Type B pancreatic cell (in vitro differentiated cells): ENCODE results near the gene ARL13B. TPM values are rescaled to one million over a fixed set of nuclear protein-coding genes. Genes with fewer than 3 reads are reported as not detected.

Source experiments
- DNase-seq: peaks from one replicate; pipeline ENCODE4 v3.0.0; 2021; ENCODE audit warnings: mixed read lengths; ENCODE audit not compliant: unreplicated experiment; ENCODE audit errors: extremely low spot score
- H3K27ac Mint-ChIP-seq: 2 replicates; pipeline ENCODE4 v1.8.0; 2021; ENCODE audit warnings: mild to moderate bottlenecking, mixed read lengths
- H3K27me3 Mint-ChIP-seq: 2 replicates; pipeline ENCODE4 v1.8.0; 2021; ENCODE audit warnings: mixed read lengths
- H3K36me3 Mint-ChIP-seq: 2 replicates; pipeline ENCODE4 v1.8.0; 2021; ENCODE audit warnings: mixed read lengths
- H3K4me1 Mint-ChIP-seq: one replicate; pipeline ENCODE4 v1.8.0; 2021; ENCODE audit warnings: mixed read lengths; ENCODE audit not compliant: unreplicated experiment
- H3K4me3 Mint-ChIP-seq: 2 replicates; pipeline ENCODE4 v1.8.0; 2021; ENCODE audit warnings: mild to moderate bottlenecking, mixed read lengths
- H3K9me3 Mint-ChIP-seq: 2 replicates; pipeline ENCODE4 v1.8.0; 2021; ENCODE audit warnings: mixed read lengths
- total RNA-seq: library from RNA; stranded (reverse); gene quantifications from 2 replicates; pipeline ENCODE4 v1.2.1, GENCODE V29; 2021; ENCODE audit warnings: low replicate concordance
- TF ChIP-seq, protein P1 (sequence below): fragments of 200-600 bp; sonication (generic); conservative IDR thresholded peaks from 2 replicates; pipeline ENCODE4 v1.5.0; 2021; ENCODE audit warnings: antibody characterized with exemption, mild to moderate bottlenecking

The ARL13B gene
- total RNA-seq, 1 donor from 2014 or later = 12.8 TPM

DNA sequence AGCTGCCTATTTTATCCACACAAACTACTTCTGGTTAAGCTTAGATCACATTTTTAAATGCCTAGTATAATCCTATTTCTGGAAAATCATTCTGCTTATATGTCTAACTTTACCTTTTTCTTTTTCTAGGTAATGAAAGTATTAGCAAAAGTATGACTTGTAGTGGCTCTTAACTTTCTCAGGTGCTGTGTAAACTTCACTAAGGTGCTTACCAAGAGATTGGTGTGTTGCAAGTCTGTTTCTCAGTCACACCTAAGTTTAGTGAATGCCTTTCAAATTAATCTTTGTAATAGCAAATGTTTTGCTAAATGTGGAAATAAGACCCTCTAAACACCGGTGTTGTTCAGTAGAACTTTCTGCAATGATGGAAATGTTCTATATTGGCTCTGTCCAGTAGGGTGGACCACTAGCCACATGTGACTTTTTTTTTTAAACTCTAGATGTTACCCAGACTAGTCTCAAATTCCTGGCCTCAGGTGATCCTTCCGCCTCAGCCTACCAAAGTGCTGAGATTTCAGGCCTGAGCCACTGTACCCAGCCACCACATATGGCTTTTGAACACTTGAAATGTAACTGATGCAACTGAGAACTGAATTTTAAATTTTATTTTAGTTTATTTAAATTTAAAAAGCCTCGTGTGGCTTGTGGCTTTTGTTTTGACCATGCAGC is 22.0 kb downstream of the ARL13B start:
- Mint-ChIP-seq H3K27me3 (no peaks in the 10 kb centered on the region), H3K4me3 (no peak overlapping the region), H3K9me3 (no peaks in the 10 kb centered on the region), H3K4me1 (peaks cover 6% of the 10 kb centered on the region), H3K36me3 (peaks cover 5% of the 10 kb centered on the region), H3K27ac (no peak overlapping the region)
- TF ChIP-seq, protein P1, sequence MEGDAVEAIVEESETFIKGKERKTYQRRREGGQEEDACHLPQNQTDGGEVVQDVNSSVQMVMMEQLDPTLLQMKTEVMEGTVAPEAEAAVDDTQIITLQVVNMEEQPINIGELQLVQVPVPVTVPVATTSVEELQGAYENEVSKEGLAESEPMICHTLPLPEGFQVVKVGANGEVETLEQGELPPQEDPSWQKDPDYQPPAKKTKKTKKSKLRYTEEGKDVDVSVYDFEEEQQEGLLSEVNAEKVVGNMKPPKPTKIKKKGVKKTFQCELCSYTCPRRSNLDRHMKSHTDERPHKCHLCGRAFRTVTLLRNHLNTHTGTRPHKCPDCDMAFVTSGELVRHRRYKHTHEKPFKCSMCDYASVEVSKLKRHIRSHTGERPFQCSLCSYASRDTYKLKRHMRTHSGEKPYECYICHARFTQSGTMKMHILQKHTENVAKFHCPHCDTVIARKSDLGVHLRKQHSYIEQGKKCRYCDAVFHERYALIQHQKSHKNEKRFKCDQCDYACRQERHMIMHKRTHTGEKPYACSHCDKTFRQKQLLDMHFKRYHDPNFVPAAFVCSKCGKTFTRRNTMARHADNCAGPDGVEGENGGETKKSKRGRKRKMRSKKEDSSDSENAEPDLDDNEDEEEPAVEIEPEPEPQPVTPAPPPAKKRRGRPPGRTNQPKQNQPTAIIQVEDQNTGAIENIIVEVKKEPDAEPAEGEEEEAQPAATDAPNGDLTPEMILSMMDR = no peak
- no peak for DNase-seq

- no peak for DNase-seq
- H3K36me3 Mint-ChIP-seq = peaks cover 4% of the 10 kb centered on the region
These were observed 24.5 kb downstream of the ARL13B start for GRCh38 chr3:94004301-94004910.

GRCh38 chr3:94008253-94008652 is 28.3 kb downstream of the ARL13B start:
- Mint-ChIP-seq H3K36me3 (peaks cover 8% of the 10 kb centered on the region), H3K4me1 (no peaks in the 10 kb centered on the region), H3K27me3 (no peaks in the 10 kb centered on the region), H3K9me3 (no peaks in the 10 kb centered on the region), H3K27ac (no peak overlapping the region), H3K4me3 (no peak overlapping the region)
- DNase-seq = no peak
- TF ChIP-seq, protein P1 = no peak

More at GRCh38 chr3:94004301-94004910, 24.5 kb downstream of the ARL13B start:
- H3K4me1 Mint-ChIP-seq = peaks cover 4% of the 10 kb centered on the region
- H3K4me3 Mint-ChIP-seq = peak overlapping the region; percentile 26
- no peaks in the 10 kb centered on the region for H3K27me3 Mint-ChIP-seq
- no peak overlapping the region for H3K27ac Mint-ChIP-seq
- TF ChIP-seq, protein P1 = peak; percentile 80
- no peaks in the 10 kb centered on the region for H3K9me3 Mint-ChIP-seq

DNA sequence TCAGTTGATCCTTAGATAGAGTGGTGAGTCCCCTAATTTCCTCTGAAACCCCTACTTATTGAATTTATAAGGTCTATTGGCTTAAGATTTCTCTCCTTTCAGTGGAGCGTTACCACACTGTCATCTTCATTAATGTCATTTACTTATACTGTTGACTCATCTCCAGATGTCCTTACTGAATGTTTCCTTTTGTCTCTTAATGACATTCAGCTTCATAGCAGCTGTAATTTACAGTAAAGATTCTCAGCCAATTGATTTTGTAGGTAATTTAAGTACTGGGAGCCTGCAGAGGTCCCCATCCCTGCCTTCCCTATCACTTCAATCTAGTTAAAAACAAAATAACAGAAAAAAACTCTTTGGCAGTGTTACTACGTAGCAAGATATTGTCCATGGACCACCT is 29.7 kb downstream of the ARL13B start:
- Mint-ChIP-seq H3K36me3 (peaks cover 10% of the 10 kb centered on the region), H3K4me1 (no peaks in the 10 kb centered on the region), H3K4me3 (no peak overlapping the region), H3K27me3 (no peaks in the 10 kb centered on the region), H3K9me3 (no peaks in the 10 kb centered on the region), H3K27ac (no peak overlapping the region)
- DNase-seq = no peak
- TF ChIP-seq, protein P1 = no peak

GRCh38 chr3:94011233-94011711 is 31.3 kb downstream of the ARL13B start:
- Mint-ChIP-seq H3K4me1 (no peaks in the 10 kb centered on the region), H3K27ac (no peak overlapping the region), H3K36me3 (peaks cover 15% of the 10 kb centered on the region), H3K4me3 (no peak overlapping the region), H3K27me3 (no peaks in the 10 kb centered on the region), H3K9me3 (no peaks in the 10 kb centered on the region)
- TF ChIP-seq, protein P1 = no peak
- no peak for DNase-seq
